Activated naive CD4-positive, alpha-beta T cell treated with anti-CD3 and anti-CD28 coated beads, Interleukin-2, amount 10 ng/mL, durations not matched to agents 7 days and 5 days (primary cell): ENCODE measurements around the gene PROM2.
A peak's percentile ranks its signal among the peaks of the same experiment; 100 is the strongest.
"Not testable (repeated sequence)": the region's sequence is repeated elsewhere in the genome, so short reads cannot be mapped to it uniquely, and the experiment has no call there.

Experiments used
- CTCF ChIA-PET: fragments of 350-600 bp; sonication (Branson Sonifier 250); formaldehyde crosslinking; loops from one replicate; lab custom pipeline; 2021; ENCODE audit warnings: antibody characterized with exemption; lab: Charles Lee
- DNase-seq: peaks from one replicate; pipeline ENCODE4 v3.0.0-alpha.2; 2020
- H3K27ac Mint-ChIP-seq: one replicate; pipeline ENCODE4 v1.8.0; 2021; ENCODE audit warnings: mild to moderate bottlenecking, moderate library complexity, mixed read lengths
- H3K27me3 Mint-ChIP-seq: one replicate; pipeline ENCODE4 v1.8.0; 2021; ENCODE audit warnings: mild to moderate bottlenecking, mixed read lengths
- H3K36me3 Mint-ChIP-seq: one replicate; pipeline ENCODE4 v1.8.0; 2021; ENCODE audit warnings: mixed read lengths
- H3K4me1 Mint-ChIP-seq: one replicate; pipeline ENCODE4 v1.8.0; 2021; ENCODE audit warnings: mixed read lengths
- H3K4me3 Mint-ChIP-seq: one replicate; pipeline ENCODE4 v1.8.0; 2021; ENCODE audit warnings: mild to moderate bottlenecking, moderate library complexity, mixed read lengths
- H3K9me3 Mint-ChIP-seq: one replicate; pipeline ENCODE4 v1.8.0; 2021; ENCODE audit warnings: mixed read lengths

PROM2 gene, protein sequence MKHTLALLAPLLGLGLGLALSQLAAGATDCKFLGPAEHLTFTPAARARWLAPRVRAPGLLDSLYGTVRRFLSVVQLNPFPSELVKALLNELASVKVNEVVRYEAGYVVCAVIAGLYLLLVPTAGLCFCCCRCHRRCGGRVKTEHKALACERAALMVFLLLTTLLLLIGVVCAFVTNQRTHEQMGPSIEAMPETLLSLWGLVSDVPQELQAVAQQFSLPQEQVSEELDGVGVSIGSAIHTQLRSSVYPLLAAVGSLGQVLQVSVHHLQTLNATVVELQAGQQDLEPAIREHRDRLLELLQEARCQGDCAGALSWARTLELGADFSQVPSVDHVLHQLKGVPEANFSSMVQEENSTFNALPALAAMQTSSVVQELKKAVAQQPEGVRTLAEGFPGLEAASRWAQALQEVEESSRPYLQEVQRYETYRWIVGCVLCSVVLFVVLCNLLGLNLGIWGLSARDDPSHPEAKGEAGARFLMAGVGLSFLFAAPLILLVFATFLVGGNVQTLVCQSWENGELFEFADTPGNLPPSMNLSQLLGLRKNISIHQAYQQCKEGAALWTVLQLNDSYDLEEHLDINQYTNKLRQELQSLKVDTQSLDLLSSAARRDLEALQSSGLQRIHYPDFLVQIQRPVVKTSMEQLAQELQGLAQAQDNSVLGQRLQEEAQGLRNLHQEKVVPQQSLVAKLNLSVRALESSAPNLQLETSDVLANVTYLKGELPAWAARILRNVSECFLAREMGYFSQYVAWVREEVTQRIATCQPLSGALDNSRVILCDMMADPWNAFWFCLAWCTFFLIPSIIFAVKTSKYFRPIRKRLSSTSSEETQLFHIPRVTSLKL

DNA sequence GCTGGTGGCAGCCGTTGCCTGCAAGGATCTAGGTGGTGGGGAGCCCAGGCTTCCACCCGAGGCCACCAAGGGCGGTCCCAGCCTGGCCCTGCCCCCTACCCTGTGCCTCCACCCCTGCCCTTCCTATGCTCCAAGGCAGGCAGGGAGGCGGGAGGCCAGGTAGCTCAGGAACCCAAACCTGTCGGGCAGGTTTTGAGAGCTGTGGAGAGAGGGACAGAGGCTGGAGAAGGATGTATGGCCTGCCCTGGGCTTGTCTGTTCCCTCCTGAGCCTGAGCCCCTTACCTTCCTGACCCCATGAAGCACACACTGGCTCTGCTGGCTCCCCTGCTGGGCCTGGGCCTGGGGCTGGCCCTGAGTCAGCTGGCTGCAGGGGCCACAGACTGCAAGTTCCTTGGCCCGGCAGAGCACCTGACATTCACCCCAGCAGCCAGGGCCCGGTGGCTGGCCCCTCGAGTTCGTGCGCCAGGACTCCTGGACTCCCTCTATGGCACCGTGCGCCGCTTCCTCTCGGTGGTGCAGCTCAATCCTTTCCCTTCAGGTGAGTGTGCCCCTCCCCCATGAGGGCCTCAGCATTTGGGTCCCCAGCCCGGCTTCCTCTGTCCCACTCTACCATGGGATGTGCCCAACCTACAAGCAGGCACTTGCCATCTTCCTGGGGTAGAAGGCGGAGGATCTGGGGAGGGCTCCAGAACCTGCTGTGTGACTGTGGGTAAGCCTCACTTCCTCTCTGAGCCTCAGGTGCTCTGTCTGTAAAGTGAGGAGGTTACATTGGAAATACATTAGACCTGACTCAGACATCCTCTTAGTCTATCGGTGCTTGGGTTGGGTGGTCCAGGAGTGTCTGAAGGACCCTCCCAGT lies at the start of gene PROM2:
Gene PROM2 (plus strand): TSS at position 159 of the 860 bp plus-strand sequence. CDS start 137 bp downstream, at position 296.
- no peaks in the 10 kb centered on the region for H3K36me3 Mint-ChIP-seq
- H3K27me3 Mint-ChIP-seq = no peaks in the 10 kb centered on the region
- H3K27ac Mint-ChIP-seq = no peak within 1 kb of the TSS
- H3K4me3 Mint-ChIP-seq = no peak within 1 kb of the TSS
- peak; percentile 11 for DNase-seq
- H3K9me3 Mint-ChIP-seq = peaks cover 3% of the 10 kb centered on the region
- no peaks in the 10 kb centered on the region for H3K4me1 Mint-ChIP-seq
- CTCF ChIA-PET = no interaction called here

DNA sequence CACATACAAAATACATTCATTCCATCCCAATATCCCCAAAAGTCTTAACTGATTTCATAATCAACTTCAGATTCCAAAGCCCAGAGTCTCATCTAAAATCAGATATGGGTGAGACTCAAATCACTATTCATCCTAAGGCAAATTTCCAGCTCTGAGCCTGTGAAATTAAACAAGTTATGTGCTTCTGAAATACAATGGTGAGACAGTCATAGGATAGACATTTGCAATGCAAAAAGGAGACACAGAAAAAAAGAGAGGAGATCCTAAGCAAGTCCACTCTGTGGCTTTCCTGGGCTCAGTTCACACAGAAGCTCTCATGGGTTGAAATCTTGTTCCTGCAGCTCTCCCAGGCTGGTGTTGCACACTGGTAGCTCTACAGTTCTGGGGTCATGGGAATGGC lies 48.6 kb upstream of the PROM2 start:
- Mint-ChIP-seq H3K36me3 (no peaks in the 10 kb centered on the region), H3K4me3 (no peak overlapping the region), H3K27me3 (no peaks in the 10 kb centered on the region), H3K9me3 (peaks cover 40% of the 10 kb centered on the region), H3K27ac (no peak overlapping the region), H3K4me1 (no peaks in the 10 kb centered on the region)
- CTCF ChIA-PET = no interaction called here
- no peak for DNase-seq

DNA sequence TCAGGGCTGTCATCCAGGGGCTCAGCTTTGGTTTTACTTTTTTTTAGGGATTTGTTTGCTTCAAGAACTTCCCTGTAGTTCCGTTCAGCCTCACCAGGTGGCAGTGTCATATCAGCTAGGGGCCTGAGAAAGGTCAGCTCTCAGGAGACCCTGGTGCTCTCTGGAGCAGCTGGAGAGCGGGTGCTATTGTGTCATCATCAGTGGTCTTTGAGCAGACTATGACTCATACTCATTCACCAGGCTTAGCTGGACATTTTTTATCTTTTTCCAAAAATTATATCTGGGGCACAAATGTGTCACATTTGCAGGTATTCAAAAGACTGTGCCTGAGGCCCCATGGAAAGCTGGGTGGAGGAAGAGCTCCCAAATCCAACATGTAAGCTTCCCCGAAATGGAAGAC lies 42.5 kb upstream of the PROM2 start:
- H3K4me3 Mint-ChIP-seq = no peak overlapping the region
- peak; percentile 49 for DNase-seq
- H3K4me1 Mint-ChIP-seq = no peaks in the 10 kb centered on the region
- no peak overlapping the region for H3K27ac Mint-ChIP-seq
- peaks cover 11% of the 10 kb centered on the region for H3K9me3 Mint-ChIP-seq
- H3K27me3 Mint-ChIP-seq = no peaks in the 10 kb centered on the region
- H3K36me3 Mint-ChIP-seq = no peaks in the 10 kb centered on the region
- CTCF ChIA-PET = interaction anchor here (0.8 to 2.0 kb wide), 6 partner anchors 8 to 85 kb away, joined by 3 to 5 read pairs (median 4); no protein-coding TSS in a partner anchor

DNA sequence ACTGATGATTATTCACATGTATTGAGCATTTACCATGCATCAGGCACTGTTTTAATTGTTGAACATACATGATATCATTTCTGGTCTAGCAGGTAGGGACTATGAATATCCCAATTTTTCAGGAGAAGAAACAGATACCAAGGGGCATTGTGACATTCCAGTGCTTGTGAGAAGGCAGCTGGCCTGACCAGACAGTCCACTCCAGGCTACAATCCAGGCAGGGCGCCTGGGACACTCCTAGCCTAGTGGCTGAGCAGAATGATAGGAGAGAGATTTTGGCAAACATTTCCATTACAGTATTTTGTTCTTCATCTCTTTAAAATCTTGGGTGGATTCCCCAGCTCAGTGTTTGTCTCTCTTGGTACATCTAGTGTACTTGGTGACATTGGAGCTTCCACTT lies 42.0 kb upstream of the PROM2 start:
- DNase-seq = no peak
- Mint-ChIP-seq H3K4me1 (no peaks in the 10 kb centered on the region), H3K27ac (no peak overlapping the region), H3K36me3 (no peaks in the 10 kb centered on the region), H3K9me3 (peaks cover 11% of the 10 kb centered on the region), H3K4me3 (no peak overlapping the region), H3K27me3 (no peaks in the 10 kb centered on the region)
- CTCF ChIA-PET = interaction anchor here (1.0 to 2.0 kb wide), 5 partner anchors 8 to 84 kb away, joined by 3 to 5 read pairs (median 4); no protein-coding TSS in a partner anchor

DNA sequence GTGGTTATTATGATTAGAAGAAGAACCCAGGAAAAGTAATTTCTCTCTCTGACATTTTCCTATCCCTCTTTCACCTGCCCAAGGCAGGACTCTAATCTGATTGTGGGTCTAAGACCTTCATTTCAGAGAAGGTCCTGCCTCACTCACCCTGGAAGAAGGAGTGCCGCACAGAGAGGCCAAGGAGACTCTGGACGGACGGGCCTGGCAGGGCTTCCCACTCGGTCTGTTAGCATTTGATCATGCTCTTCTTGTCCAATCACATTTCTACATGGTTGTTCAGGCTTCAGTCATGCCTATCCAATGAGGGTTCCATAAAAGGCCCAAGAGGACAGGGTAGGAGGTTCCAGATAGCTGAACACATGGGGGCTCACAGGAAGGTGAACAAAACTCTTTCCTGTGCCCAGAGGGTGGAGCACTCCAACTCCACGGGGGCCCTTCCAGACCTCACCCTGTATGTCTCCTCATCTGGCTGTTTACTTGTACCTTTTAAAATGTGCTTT lies 39.9 kb upstream of the PROM2 start:
- Mint-ChIP-seq H3K27ac (no peak overlapping the region), H3K27me3 (no peaks in the 10 kb centered on the region), H3K9me3 (peaks cover 20% of the 10 kb centered on the region), H3K4me1 (no peaks in the 10 kb centered on the region), H3K4me3 (no peak overlapping the region), H3K36me3 (no peaks in the 10 kb centered on the region)
- DNase-seq = no peak
- CTCF ChIA-PET = no interaction called here

DNA sequence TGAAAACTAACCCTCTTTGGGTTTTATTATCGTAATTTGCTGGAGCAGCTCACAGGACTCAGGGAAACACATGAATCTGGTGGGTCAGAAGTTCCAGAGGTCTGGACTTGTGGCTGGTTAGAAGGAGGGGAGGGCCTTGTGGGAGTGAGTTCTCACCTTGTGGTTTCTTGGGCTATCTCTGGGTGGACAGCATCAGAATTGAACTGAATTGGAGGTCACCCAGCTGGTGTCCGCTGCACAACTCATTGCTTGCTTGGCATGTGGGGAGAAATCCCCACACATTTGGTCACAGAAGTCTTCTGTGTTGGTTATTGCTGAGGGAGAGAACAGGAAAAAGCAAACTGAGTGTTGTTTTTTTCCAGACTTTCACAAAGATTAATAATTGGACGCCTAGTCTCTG lies 39.4 kb upstream of the PROM2 start:
- CTCF ChIA-PET = no interaction called here

DNA sequence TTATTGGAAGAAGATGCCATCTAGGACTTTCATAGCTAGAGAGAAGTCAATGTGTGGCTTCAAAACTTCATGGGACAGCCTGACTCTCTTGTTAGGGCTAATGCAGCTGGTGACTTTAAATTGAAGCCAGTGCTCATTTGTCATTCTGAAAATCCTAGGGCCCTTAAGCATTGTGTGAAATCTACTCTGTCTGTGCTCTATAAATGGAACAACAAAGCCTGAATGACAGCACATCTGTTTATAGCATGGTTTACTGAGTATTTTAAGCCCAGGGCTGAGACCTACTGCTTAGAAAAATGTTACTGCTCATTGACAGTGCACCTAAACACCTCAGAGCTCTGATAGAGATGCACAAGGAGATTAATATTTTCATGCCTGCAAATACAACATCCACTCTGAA lies 36.1 kb upstream of the PROM2 start:
- no peaks in the 10 kb centered on the region for H3K4me1 Mint-ChIP-seq

More for the DNA sequence above, 39.4 kb upstream of the PROM2 start:
- Mint-ChIP-seq H3K36me3 (no peaks in the 10 kb centered on the region), H3K27ac (no peak overlapping the region), H3K4me1 (no peaks in the 10 kb centered on the region), H3K4me3 (no peak overlapping the region), H3K27me3 (no peaks in the 10 kb centered on the region), H3K9me3 (peaks cover 20% of the 10 kb centered on the region)
- DNase-seq = no peak

DNA sequence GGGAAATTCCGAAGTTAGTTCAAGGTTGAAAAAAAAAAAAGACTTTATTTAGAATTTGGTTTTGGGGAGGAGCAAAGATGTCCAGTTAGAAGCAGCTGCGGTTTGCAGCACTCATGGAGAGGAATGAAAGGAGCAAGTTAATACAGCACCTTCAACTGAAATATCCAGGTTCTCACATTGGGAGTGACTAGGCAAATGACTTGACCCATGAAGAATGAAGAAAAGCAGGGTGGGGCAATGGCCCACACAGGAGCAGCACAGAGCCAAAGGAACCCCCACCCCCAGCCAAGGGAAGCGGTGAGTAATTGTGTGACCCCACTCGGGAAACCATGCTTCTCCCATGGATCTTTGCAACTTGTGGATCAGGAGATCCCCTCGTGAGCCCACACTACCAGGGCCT lies 34.2 kb upstream of the PROM2 start:
- Mint-ChIP-seq H3K27ac (no peak overlapping the region), H3K9me3 (peaks cover 38% of the 10 kb centered on the region), H3K27me3 (no peaks in the 10 kb centered on the region), H3K36me3 (no peaks in the 10 kb centered on the region), H3K4me1 (no peaks in the 10 kb centered on the region), H3K4me3 (no peak overlapping the region)
- CTCF ChIA-PET = no interaction called here
- DNase-seq = no peak

More for the DNA sequence above, 36.1 kb upstream of the PROM2 start:
- no peak for DNase-seq
- no peak overlapping the region for H3K27ac Mint-ChIP-seq
- peaks cover 34% of the 10 kb centered on the region for H3K9me3 Mint-ChIP-seq
- H3K36me3 Mint-ChIP-seq = no peaks in the 10 kb centered on the region
- no peak overlapping the region for H3K4me3 Mint-ChIP-seq
- CTCF ChIA-PET = no interaction called here
- H3K27me3 Mint-ChIP-seq = no peaks in the 10 kb centered on the region

DNA sequence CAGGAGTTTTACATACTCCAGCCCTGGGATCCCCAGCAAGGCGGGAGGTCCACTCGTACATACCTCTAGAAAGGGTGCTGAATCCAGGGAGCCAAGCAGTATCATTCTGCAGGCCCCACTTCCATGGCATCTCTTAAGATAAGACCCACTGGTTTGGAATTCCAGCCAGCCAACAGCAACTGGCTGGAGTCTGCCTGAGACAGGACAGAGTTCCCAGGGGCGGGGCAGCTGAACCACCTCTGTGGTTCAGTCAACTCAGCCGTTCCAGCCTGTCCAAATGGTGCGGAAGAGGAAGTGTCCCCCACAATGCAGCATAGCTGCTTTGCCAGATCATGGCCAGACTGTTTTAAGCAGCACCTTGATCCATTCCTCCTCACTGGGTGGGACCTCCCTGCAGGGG lies 33.7 kb upstream of the PROM2 start:
- Mint-ChIP-seq H3K4me3 (no peak overlapping the region), H3K27me3 (no peaks in the 10 kb centered on the region), H3K36me3 (no peaks in the 10 kb centered on the region), H3K9me3 (peaks cover 39% of the 10 kb centered on the region), H3K4me1 (no peaks in the 10 kb centered on the region), H3K27ac (no peak overlapping the region)
- DNase-seq = no peak
- CTCF ChIA-PET = interaction anchor here (1.3 kb wide), 1 partner anchor 8 kb away, joined by 4 read pairs; no protein-coding TSS in a partner anchor

DNA sequence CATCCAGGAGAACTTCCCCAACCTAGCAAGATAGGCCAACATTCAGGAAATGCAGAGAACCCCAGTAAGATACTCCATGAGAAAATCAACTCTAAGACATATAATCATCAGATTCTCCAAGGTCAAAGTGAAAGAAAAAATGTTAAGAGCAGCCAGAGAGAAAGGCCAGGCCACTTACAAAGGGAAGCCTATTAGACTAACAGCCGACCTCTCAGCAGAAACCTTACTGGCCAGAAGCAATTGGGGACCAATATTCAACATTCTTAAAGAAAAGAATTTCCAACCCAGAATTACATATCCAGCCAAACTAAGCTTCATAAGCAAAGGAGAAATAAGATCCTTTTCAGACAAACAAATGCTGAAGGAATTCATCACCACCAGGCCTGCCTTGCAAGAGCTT lies 32.2 kb upstream of the PROM2 start:
- H3K4me3 Mint-ChIP-seq, CTCF ChIA-PET, DNase-seq, H3K36me3 Mint-ChIP-seq, H3K27me3 Mint-ChIP-seq, H3K27ac Mint-ChIP-seq, H3K4me1 Mint-ChIP-seq: not testable (repeated sequence)
- H3K9me3 Mint-ChIP-seq = peaks cover 41% of the 10 kb centered on the region

DNA sequence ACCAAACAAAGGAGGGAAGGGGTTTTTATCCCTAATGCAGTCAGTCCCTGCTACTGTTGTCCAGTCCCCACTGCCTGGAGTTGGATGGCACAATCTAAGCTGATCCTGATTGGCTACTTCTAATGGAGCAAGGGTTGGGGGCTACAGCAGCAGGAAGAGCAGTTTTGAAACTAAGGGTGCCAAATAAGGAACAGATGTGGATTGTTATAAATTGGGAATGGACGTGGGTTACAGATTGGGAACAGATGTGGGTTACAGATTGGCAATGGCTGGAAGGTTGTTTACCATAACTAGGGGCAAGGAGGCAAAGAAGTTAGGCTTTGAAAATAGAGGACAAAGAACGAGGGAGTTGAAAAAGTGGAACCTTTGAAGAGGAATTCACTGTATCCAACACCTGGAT lies 16.0 kb upstream of the PROM2 start:
- H3K4me1 Mint-ChIP-seq = no peaks in the 10 kb centered on the region
- H3K36me3 Mint-ChIP-seq = no peaks in the 10 kb centered on the region
- no peak overlapping the region for H3K4me3 Mint-ChIP-seq
- DNase-seq = no peak
- no peak overlapping the region for H3K27ac Mint-ChIP-seq
- H3K9me3 Mint-ChIP-seq = peaks cover 20% of the 10 kb centered on the region
- CTCF ChIA-PET = no interaction called here
- peaks cover 5% of the 10 kb centered on the region for H3K27me3 Mint-ChIP-seq

DNA sequence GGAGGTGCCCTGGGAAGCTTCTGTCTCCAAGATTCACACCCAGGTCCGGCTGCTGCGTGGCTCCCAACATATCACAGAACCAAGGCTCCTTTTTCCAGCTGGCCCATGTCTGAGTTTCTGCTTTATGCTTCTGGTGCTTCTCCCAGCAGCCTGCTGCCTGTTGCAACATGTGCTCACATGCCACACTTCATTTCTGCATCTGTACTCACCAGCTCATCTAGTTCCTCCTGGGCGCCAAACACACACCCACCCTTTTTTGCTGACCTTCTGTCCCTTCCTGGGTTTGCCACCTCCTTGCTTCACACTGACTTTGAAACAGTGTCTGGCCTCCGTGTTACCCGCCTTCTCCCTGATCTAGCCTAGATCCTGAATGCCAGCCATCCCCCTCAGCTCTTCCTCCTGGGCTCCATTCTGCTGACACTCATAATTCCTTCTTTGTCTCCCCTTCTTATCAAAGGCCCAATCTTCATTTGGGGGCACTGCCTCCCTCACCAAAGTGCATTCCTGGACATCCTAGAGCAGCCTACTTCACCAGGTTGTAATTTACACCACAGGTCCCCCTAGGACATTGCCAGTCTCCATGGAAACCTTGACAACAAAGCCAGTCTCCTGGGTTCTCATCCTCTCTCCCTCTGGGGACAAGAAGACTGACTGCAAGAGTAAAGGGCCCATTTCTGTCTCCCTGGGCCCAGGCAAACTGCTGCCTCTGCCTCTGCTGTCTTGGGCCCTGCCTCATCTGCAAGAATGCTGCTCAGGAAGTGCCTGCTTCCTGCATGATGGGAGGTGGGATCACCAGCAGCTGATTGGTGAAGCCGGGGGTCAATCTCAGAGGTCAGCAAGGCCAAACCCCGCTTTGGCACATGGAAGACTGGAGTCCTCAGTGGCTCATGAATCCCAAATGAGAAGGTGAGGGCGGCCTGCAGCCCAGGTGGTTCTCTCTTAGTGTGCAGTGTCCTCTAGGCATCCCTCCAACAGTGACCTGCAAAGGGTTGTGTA lies 13.9 kb upstream of the PROM2 start:
- Mint-ChIP-seq H3K4me3 (no peak overlapping the region), H3K36me3 (no peaks in the 10 kb centered on the region), H3K27ac (no peak overlapping the region), H3K27me3 (peaks cover 7% of the 10 kb centered on the region), H3K4me1 (no peaks in the 10 kb centered on the region), H3K9me3 (peaks cover 18% of the 10 kb centered on the region)
- CTCF ChIA-PET = no interaction called here
- no peak for DNase-seq

DNA sequence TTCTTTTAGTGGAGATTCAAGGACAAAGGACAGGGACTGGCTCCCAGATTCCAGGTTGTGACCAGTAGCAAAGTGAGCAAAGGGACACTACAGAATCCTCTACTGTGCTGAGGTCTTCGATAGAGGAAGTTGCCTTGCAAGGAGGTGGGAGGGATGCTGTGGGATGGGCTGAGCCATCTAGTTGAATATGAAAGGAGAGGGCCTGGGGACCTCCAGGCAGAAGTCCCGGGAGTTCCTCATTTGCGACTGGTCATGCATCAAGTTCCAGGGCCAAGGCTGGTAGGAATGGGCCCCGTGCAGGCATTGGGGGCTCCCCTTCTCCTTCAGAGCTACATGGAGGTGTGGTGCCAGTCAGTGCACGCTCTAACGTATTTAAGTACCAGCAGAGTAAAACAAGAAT lies 12.6 kb upstream of the PROM2 start:
- no peak overlapping the region for H3K4me3 Mint-ChIP-seq
- no peaks in the 10 kb centered on the region for H3K36me3 Mint-ChIP-seq
- H3K9me3 Mint-ChIP-seq = peaks cover 12% of the 10 kb centered on the region
- DNase-seq = no peak
- peaks cover 11% of the 10 kb centered on the region for H3K27me3 Mint-ChIP-seq
- no peak overlapping the region for H3K27ac Mint-ChIP-seq
- CTCF ChIA-PET = no interaction called here
- no peaks in the 10 kb centered on the region for H3K4me1 Mint-ChIP-seq
